ENCODE measurements around the gene FCRL6. TPM values are rescaled to one million over a fixed set of nuclear protein-coding genes. Genes with fewer than 3 reads are reported as not detected.

FCRL6 gene
- total RNA-seq, 1 donor from 2014 or later = 0.33 TPM

DNA sequence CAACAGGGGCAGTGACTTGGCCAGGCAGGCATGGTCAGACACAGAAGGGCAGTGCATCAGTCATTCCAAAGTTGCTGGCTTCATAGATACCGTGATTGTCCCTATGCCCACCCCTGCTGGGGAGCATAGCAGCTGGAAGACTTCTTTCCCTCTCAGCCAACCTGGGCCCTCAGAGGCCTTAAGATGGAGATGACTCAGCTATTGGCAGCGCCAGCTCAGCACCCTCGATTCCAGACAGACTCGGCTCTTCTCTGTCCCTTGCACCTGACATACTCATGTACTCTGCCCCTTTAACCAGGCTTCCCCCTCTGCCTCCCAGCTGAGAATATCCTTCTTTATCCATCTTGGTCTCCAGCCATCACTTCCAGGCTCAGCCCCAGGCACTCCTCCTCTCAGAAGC is 41.3 kb downstream of the FCRL6 start:
- H3K4me1 ChIP-seq = no peaks in the 10 kb centered on the region
- intact Hi-C loops (cut with micrococcal nuclease) = no loop called here

DNA sequence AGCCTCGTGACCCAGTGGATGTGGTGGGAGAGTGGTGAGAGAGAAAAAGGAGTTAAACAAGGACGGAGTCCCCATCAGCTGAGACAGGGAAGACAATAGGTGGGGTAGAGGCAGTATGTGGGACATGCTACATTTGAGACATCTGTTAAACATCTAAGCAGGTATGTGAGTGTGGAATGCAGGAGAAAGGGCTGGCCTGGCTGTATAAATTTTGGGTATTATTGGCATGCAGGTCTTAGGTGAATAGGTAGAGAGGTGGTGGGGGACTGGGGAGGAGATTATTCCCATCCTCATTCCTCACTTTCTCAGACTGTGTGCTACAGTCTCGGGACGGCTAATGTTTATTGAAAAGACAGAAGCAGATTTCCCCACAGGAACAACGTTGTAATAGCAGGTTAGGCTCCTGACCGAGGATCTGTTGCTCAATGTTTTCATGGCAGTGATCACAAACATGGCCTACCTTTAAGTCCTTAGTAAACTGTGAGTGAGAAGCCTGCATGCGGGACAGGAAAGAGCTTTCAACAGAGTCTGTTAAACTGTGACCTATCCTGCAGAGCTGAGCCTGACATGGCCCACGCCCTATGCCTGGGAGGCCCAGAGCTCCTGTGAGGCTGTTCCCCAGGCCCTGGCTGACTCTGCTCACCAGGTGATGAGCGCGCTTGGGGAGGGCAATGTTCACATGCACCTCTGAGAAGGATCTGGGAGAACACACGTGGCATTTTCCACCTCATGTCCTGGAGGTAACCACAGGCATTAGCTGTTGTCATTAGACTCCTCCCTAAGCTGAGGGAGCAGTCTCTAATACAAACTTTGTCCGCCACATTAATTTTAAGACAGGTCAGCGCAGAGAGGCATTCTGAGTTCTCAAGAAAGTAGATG is 43.8 kb downstream of the FCRL6 start:
- Histone ChIP-seq H3K4me3 (no peak overlapping the region), H3K36me3 (no peaks in the 10 kb centered on the region), H3K27me3 (ENCODE audit: low read depth) (no peaks in the 10 kb centered on the region), H3K4me1 (no peaks in the 10 kb centered on the region), H3K9me3 (replicated peaks) (no peaks in the 10 kb centered on the region), H3K27ac (replicated peaks) (no peak overlapping the region)
- TF ChIP-seq, protein P1, sequence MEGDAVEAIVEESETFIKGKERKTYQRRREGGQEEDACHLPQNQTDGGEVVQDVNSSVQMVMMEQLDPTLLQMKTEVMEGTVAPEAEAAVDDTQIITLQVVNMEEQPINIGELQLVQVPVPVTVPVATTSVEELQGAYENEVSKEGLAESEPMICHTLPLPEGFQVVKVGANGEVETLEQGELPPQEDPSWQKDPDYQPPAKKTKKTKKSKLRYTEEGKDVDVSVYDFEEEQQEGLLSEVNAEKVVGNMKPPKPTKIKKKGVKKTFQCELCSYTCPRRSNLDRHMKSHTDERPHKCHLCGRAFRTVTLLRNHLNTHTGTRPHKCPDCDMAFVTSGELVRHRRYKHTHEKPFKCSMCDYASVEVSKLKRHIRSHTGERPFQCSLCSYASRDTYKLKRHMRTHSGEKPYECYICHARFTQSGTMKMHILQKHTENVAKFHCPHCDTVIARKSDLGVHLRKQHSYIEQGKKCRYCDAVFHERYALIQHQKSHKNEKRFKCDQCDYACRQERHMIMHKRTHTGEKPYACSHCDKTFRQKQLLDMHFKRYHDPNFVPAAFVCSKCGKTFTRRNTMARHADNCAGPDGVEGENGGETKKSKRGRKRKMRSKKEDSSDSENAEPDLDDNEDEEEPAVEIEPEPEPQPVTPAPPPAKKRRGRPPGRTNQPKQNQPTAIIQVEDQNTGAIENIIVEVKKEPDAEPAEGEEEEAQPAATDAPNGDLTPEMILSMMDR (IDR thresholded peaks at IDR 0.05; ENCODE audit: borderline replicate concordance) = no peak
- no peak for DNase-seq
- intact Hi-C loops (cut with micrococcal nuclease) = no loop called here

More for the DNA sequence above, 41.3 kb downstream of the FCRL6 start:
- Histone ChIP-seq H3K36me3 (peaks cover 5% of the 10 kb centered on the region), H3K9me3 (replicated peaks) (no peaks in the 10 kb centered on the region), H3K4me3 (no peak overlapping the region), H3K27me3 (ENCODE audit: low read depth) (no peaks in the 10 kb centered on the region), H3K27ac (replicated peaks) (no peak overlapping the region)
- TF ChIP-seq, protein P1 (IDR thresholded peaks at IDR 0.05; ENCODE audit: borderline replicate concordance) = no peak
- DNase-seq = no peak

DNA sequence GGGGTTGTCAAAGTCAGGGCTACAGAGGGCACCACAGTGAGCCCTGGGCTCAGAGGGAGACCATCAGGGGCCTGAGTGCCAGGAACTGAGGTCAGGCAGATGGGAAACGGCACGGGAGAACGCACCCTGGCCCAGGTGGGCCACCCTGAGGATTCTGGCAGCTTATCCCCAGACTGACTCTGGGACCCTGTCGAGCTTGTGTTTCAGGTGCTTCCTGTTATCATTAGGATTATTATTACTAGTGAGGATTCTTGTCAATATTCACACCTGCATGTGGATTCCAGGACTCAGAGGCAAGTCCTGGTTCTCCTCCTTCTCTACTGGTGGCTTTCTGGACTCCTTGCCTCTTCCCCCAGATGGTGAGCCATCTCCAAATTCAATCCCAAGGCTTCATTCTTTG is 45.1 kb downstream of the FCRL6 start:
- intact Hi-C loops (cut with micrococcal nuclease) = no loop called here

DNA sequence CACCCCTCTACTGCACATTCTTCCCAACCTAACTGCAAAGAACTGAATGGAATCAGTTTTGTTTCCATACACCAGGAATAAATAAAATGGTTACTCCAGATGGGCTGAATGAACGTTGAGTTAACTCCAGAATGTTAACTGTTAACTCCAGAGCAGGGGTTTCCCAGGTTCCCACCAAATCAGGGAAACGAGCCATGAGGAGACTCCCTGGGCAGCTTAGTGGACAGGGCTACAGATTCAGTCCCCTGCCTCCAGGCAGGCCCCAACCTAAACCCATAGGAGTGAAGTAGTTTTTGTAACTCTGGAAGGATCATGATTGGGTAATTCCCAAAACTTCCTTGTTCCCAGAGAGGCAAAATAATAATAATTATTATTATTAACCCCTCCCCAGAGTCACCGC is 46.2 kb downstream of the FCRL6 start:
- Histone ChIP-seq H3K36me3 (no peaks in the 10 kb centered on the region), H3K9me3 (replicated peaks) (no peaks in the 10 kb centered on the region), H3K4me3 (no peak overlapping the region), H3K27me3 (ENCODE audit: low read depth) (no peaks in the 10 kb centered on the region), H3K27ac (replicated peaks) (no peak overlapping the region), H3K4me1 (peaks cover 5% of the 10 kb centered on the region)
- no peak for DNase-seq
- TF ChIP-seq, protein P1 (IDR thresholded peaks at IDR 0.05; ENCODE audit: borderline replicate concordance) = no peak
- intact Hi-C loops (cut with micrococcal nuclease) = no loop called here

More for the DNA sequence above, 45.1 kb downstream of the FCRL6 start:
- DNase-seq = no peak
- H3K36me3 ChIP-seq = no peaks in the 10 kb centered on the region
- H3K27ac ChIP-seq (replicated peaks) = no peak overlapping the region
- no peaks in the 10 kb centered on the region for H3K27me3 ChIP-seq (ENCODE audit: low read depth)
- no peak overlapping the region for H3K4me3 ChIP-seq
- TF ChIP-seq, protein P1 (IDR thresholded peaks at IDR 0.05; ENCODE audit: borderline replicate concordance) = no peak
- no peaks in the 10 kb centered on the region for H3K4me1 ChIP-seq
- H3K9me3 ChIP-seq (replicated peaks) = no peaks in the 10 kb centered on the region

DNA sequence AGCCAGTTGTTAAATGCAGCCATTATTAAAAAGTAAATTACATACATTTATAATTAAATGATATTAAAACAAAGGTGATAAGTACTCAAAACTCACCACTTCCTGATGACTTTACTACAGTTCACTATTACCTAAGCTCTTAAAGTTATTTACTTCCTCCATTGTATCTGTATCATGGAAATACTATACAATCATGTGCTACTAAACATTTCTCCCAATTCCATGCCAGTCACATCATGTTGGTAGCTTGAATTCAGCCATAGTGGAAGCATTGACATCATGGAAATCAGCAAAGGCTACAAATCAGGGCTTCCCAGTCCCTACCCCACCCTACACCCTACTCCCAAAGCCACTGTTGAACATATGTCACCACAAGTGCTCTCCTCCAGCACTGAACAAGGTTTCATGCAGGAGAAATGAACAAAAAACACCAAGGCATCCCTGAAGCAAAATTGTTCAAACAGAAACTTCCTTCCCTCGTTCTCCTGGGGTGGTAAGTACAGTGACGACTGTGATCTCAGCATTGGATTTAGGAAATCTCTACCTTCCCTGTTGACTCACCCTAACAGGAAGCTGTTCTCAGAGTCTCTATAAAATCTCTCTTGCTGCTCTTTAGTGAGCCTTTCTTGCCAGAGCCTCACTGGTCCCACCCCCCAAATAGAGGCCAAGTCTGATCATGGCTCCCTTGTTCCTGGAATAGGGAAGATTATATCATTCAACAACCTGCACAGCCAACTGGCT is 47.6 kb downstream of the FCRL6 start:
- Histone ChIP-seq H3K27ac (replicated peaks) (no peak overlapping the region), H3K36me3 (no peaks in the 10 kb centered on the region), H3K27me3 (ENCODE audit: low read depth) (no peaks in the 10 kb centered on the region), H3K4me1 (peaks cover 19% of the 10 kb centered on the region), H3K9me3 (replicated peaks) (no peaks in the 10 kb centered on the region), H3K4me3 (no peak overlapping the region)
- intact Hi-C loops (cut with micrococcal nuclease) = no loop called here
- TF ChIP-seq, protein P1 (IDR thresholded peaks at IDR 0.05; ENCODE audit: borderline replicate concordance) = no peak
- DNase-seq = no peak
